SK-N-SH treated with all-trans-retinoic acid at 6 μM for 48 hours (cell line): ENCODE data around the gene SUPT3H.

Source experiments
- ATAC-seq: fragments of 200-7000 bp; cut with Tn5 transposase; 3 replicates; pipeline ENCODE4 v1.9.1; 2020; ENCODE audit warnings: mild to moderate bottlenecking, moderate library complexity
- ARNTL ChIP-seq: fragments of 450-650 bp; formaldehyde crosslinking; IDR thresholded peaks from 2 replicates; pipeline ENCODE4 v1.5.0; 2020; ENCODE audit warnings: low read depth, mild to moderate bottlenecking, moderate library complexity, borderline replicate concordance
- BACH2 ChIP-seq: fragments of 250-450 bp; sonication (Bioruptor Pico); IDR thresholded peaks from 2 replicates; pipeline ENCODE4 v1.9.0; 2021; ENCODE audit warnings: mild to moderate bottlenecking, borderline replicate concordance
- CSDC2 ChIP-seq: fragments of 250-450 bp; sonication (Bioruptor Pico); IDR thresholded peaks from 2 replicates; pipeline ENCODE4 v1.5.0; 2020; ENCODE audit warnings: mild to moderate bottlenecking, moderate library complexity
- CSRNP3 ChIP-seq: fragments of 250-450 bp; sonication (Bioruptor Pico); IDR thresholded peaks from 2 replicates; pipeline ENCODE4 v1.5.1; 2021; ENCODE audit warnings: mild to moderate bottlenecking, moderate library complexity
- ESRRG ChIP-seq: fragments of 250-450 bp; sonication (Bioruptor Pico); IDR thresholded peaks from 2 replicates; pipeline ENCODE4 v1.6.1; 2021; ENCODE audit warnings: mild to moderate bottlenecking
- ISL1 ChIP-seq: fragments of 250-450 bp; sonication (Bioruptor Pico); IDR thresholded peaks from 2 replicates; pipeline ENCODE4 v2.1.2; 2022; ENCODE audit warnings: mild to moderate bottlenecking, moderate library complexity
- PATZ1 ChIP-seq: fragments of 250-450 bp; sonication (Bioruptor Pico); IDR thresholded peaks from 2 replicates; pipeline ENCODE4 v1.8.0; 2020; ENCODE audit warnings: mild to moderate bottlenecking, moderate library complexity, borderline replicate concordance
- POU6F1 ChIP-seq: fragments of 250-450 bp; sonication (Bioruptor Pico); IDR thresholded peaks from 2 replicates; pipeline ENCODE4 v1.8.0; 2021; ENCODE audit warnings: low read depth, mild to moderate bottlenecking, moderate library complexity, borderline replicate concordance
- RARB ChIP-seq: fragments of 250-450 bp; sonication (Bioruptor Pico); IDR thresholded peaks from 2 replicates; pipeline ENCODE4 v1.8.0; 2021; ENCODE audit warnings: mild to moderate bottlenecking, moderate library complexity
- SNAI2 ChIP-seq: fragments of 250-450 bp; sonication (Bioruptor Pico); IDR thresholded peaks from 2 replicates; pipeline ENCODE4 v1.5.0; 2020; ENCODE audit warnings: mild to moderate bottlenecking, moderate library complexity
- TCF4 ChIP-seq: fragments of 250-450 bp; sonication (Bioruptor Pico); IDR thresholded peaks from 2 replicates; pipeline ENCODE4 v1.8.0; 2021; ENCODE audit warnings: mild to moderate bottlenecking, moderate library complexity, borderline replicate concordance
- TOX ChIP-seq: fragments of 250-450 bp; sonication (Bioruptor Pico); IDR thresholded peaks from 2 replicates; pipeline ENCODE4 v1.8.0; 2021; ENCODE audit warnings: mild to moderate bottlenecking, moderate library complexity, borderline replicate concordance
- TSHZ2 ChIP-seq: fragments of 250-450 bp; sonication (Bioruptor Pico); IDR thresholded peaks from 2 replicates; pipeline ENCODE4 v1.5.0; 2020; ENCODE audit warnings: mild to moderate bottlenecking, moderate library complexity
- ZC3H10 ChIP-seq: fragments of 250-450 bp; sonication (Bioruptor Pico); IDR thresholded peaks from 2 replicates; pipeline ENCODE4 v1.5.1; 2021; ENCODE audit warnings: mild to moderate bottlenecking, moderate library complexity
- ZFP30 ChIP-seq: fragments of 450-650 bp; formaldehyde crosslinking; IDR thresholded peaks from 2 replicates; pipeline ENCODE4 v1.5.0; 2022; ENCODE audit warnings: mild to moderate bottlenecking, moderate library complexity
- ZNF565 ChIP-seq: fragments of 450-650 bp; formaldehyde crosslinking; conservative IDR thresholded peaks from 2 replicates; pipeline ENCODE4 v1.5.0; 2020; ENCODE audit warnings: low read depth, mild to moderate bottlenecking, moderate library complexity
- ZNF8 ChIP-seq: fragments of 450-650 bp; formaldehyde crosslinking; IDR thresholded peaks from 2 replicates; pipeline ENCODE4 v1.5.0; 2020; ENCODE audit warnings: mild to moderate bottlenecking, moderate library complexity
- TF ChIP-seq, protein P1 (sequence below): fragments of 250-450 bp; sonication (Bioruptor Pico); IDR thresholded peaks from 2 replicates; pipeline ENCODE4 v1.5.1; 2020; ENCODE audit warnings: low read depth, mild to moderate bottlenecking, moderate library complexity

The SUPT3H gene

DNA sequence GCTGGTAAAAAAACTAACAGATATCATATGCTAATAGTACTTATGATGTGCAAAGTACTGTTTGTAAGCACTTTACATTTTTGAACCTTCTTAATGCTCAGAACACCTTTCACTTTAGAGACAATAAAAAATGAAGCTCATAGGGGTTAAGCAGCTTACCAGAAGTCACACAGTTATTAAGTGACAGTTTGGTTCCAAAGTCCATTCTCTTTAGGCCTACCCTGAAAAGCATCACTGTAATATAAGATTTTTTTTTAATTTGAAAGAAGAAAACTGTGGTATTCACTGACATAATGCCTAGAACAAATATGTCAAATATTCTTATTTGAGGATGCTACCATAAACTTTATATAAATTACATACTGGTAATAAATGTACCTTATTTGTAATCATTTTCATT lies 177.2 kb downstream of the SUPT3H start:
- TF ChIP-seq ZC3H10 (CRISPR knock-in tag) (no peak), CSRNP3 (CRISPR knock-in tag) (no peak), TSHZ2 (no peak), POU6F1 (CRISPR knock-in tag) (no peak), RARB (CRISPR knock-in tag) (no peak), ZFP30 (no peak)
- no peak for ATAC-seq

DNA sequence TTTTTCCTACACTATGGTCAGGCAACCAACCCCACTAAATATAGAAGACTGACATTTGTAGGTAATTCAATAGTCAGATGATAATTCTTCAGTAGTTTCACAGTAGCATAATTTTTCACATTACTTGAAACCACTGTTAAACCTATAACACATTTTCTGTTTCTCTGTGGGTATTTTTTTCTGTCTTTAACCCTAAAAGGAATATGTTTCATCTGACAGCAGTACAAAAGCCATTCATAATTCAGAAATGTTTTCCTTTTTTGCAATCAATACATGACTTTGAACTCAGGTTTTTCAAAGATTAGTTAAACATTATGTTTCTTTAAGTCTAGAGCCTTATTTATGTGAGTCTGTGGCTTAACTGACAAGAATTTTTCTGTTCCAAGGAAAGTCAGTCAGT lies 178.2 kb downstream of the SUPT3H start:
- no peak for TF ChIP-seq SNAI2 (CRISPR knock-in tag)
- no peak for TF ChIP-seq TOX
- TF ChIP-seq BACH2 (CRISPR knock-in tag): no peak
- no peak for TF ChIP-seq ZNF565 (CRISPR knock-in tag)
- TF ChIP-seq CSDC2 (CRISPR knock-in tag): no peak
- TF ChIP-seq PATZ1 (CRISPR knock-in tag): no peak
- TF ChIP-seq, protein P1, sequence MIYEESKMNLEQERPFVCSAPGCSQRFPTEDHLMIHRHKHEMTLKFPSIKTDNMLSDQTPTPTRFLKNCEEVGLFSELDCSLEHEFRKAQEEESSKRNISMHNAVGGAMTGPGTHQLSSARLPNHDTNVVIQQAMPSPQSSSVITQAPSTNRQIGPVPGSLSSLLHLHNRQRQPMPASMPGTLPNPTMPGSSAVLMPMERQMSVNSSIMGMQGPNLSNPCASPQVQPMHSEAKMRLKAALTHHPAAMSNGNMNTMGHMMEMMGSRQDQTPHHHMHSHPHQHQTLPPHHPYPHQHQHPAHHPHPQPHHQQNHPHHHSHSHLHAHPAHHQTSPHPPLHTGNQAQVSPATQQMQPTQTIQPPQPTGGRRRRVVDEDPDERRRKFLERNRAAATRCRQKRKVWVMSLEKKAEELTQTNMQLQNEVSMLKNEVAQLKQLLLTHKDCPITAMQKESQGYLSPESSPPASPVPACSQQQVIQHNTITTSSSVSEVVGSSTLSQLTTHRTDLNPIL (CRISPR knock-in tag): no peak
- TF ChIP-seq ZNF8 (CRISPR knock-in tag): no peak
- no peak for ATAC-seq

DNA sequence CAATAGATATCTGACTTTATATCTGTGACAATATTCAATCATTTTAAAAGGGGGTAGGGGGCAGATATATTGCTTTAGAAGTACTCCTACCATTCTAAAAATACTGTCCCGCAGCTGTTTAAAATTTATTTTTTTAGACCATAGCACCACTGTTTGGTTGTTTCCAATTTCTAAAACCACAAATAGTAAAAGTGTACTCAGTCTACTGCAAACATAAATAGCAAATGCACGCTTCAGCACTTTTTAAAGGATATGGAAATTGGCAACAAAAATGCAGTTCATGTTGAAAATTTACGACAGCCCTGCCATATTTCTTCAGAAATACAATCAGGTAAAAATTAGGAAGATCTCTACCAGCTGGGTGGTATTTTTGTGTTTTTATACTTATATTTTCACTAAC lies 181.6 kb downstream of the SUPT3H start:
- no peak for TF ChIP-seq BACH2 (CRISPR knock-in tag)
- no peak for TF ChIP-seq ZFP30
- no peak for TF ChIP-seq TCF4 (CRISPR knock-in tag)
- TF ChIP-seq, protein P1 (CRISPR knock-in tag): no peak
- TF ChIP-seq ARNTL (CRISPR knock-in tag): no peak
- no peak for TF ChIP-seq ISL1
- TF ChIP-seq ESRRG (CRISPR knock-in tag): no peak
- no peak for TF ChIP-seq TSHZ2
- TF ChIP-seq SNAI2 (CRISPR knock-in tag): no peak
- TF ChIP-seq RARB (CRISPR knock-in tag): no peak
- no peak for TF ChIP-seq CSDC2 (CRISPR knock-in tag)
- TF ChIP-seq POU6F1 (CRISPR knock-in tag): no peak
- no peak for ATAC-seq
